MCF 10A (cell line): ENCODE measurements around the gene CELSR1. TPM values are rescaled to one million over a fixed set of nuclear protein-coding genes. Genes with fewer than 3 reads are reported as not detected.

ENCODE experiments used
- BruUV-seq: library from RNA; stranded (reverse); fragments of 400-500 nt; replicated peaks from 2 replicates; lab custom pipeline; 2021; lab: Mats Ljungman, UMichigan
- CTCF ChIA-PET: fragments of 300-600 bp; sonication (Branson Sonifier 250); formaldehyde crosslinking; extraction: SDS; loops from one replicate; lab custom pipeline; 2021; ENCODE audit warnings: antibody characterized with exemption, inconsistent platforms; lab: Yijun Ruan, JAX
- POLR2A ChIA-PET: fragments of 300-600, 350-650 bp; sonication (Branson Sonifier 250); formaldehyde crosslinking; extraction: SDS; loops from one replicate; lab custom pipeline; 2020; ENCODE audit warnings: antibody characterized with exemption, inconsistent platforms; lab: Yijun Ruan, JAX
- DNase-seq: peaks from one replicate; pipeline ENCODE4 v3.0.0-alpha.2; 2018; ENCODE audit not compliant: unreplicated experiment
- H3K27ac Mint-ChIP-seq: one replicate; pipeline ENCODE4 v1.8.0; 2022; ENCODE audit warnings: mild to moderate bottlenecking, low read depth, mixed read lengths; ENCODE audit not compliant: unreplicated experiment
- H3K27me3 Mint-ChIP-seq: one replicate; pipeline ENCODE4 v1.8.0; 2022; ENCODE audit warnings: mixed read lengths; ENCODE audit not compliant: insufficient read depth, unreplicated experiment
- H3K36me3 Mint-ChIP-seq: one replicate; pipeline ENCODE4 v1.8.0; 2022; ENCODE audit warnings: mild to moderate bottlenecking, moderate library complexity, mixed read lengths; ENCODE audit not compliant: insufficient read depth, unreplicated experiment
- H3K4me1 Mint-ChIP-seq: one replicate; pipeline ENCODE4 v1.8.0; 2022; ENCODE audit warnings: mixed read lengths; ENCODE audit not compliant: insufficient read depth, unreplicated experiment
- H3K4me3 Mint-ChIP-seq: one replicate; pipeline ENCODE4 v1.8.0; 2022; ENCODE audit warnings: mild to moderate bottlenecking, moderate library complexity, mixed read lengths; ENCODE audit not compliant: unreplicated experiment
- H3K9me3 Mint-ChIP-seq: one replicate; pipeline ENCODE4 v1.8.0; 2022; ENCODE audit warnings: mixed read lengths; ENCODE audit not compliant: unreplicated experiment
- intact Hi-C: fragments of 100-400 bp; cut with micrococcal nuclease; formaldehyde crosslinking; loops from 2 replicates; pipeline ENCODE4 v1.14.1; 2022
- total RNA-seq: library from RNA; stranded (reverse); gene quantifications from 2 replicates; pipeline ENCODE4 v1.2.3, GENCODE V29; 2022
- TF ChIP-seq, protein P1 (sequence below): fragments of 200-600 bp; IDR thresholded peaks from one replicate; pipeline ENCODE4 v1.8.0; 2022; ENCODE audit warnings: antibody characterized with exemption, mild to moderate bottlenecking; ENCODE audit not compliant: unreplicated experiment

CELSR1 gene
- total RNA-seq, 1 experiment from 2014 or later = 49.1 TPM

DNA sequence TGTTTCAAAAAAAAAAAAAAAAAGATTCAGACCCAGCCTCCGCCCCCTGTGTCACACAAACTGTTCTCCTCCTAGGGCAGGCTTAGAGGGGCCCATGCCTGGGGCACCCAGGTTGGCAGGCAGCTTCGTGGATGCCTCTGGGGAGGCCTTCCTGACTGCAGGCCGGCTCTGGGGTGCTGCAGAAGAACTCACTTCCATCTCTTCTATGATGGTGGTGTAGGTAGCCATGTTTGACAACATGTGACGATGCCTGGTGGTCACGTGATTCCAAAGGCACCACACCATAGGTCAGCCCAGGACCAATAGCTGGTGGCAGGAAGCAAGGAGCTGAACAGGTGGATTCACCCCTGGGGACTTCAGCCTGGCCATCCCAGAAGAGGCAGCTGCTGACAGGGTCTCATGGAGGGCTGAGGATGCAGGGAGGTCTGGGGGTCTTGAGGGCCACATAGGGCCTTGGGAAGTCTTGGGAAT is 24.1 kb upstream of the CELSR1 start:
- no TSS peak for BruUV-seq
- peak; percentile 36 for DNase-seq
- Mint-ChIP-seq H3K4me1 (peaks cover 26% of the 10 kb centered on the region), H3K4me3 (no peak overlapping the region), H3K27me3 (no peaks in the 10 kb centered on the region), H3K27ac (no peak overlapping the region), H3K36me3 (peaks cover 7% of the 10 kb centered on the region), H3K9me3 (peaks cover 7% of the 10 kb centered on the region)
- intact Hi-C loops = loop anchor here (5.0 to 10.0 kb wide), 3 partner anchors 101 to 201 kb away; partner anchors contain the start of genes CERK and TBC1D22A
- ChIA-PET POLR2A (interaction anchor here (0.6 kb wide), 1 partner anchor 225 kb away, joined by 3 read pairs; no protein-coding TSS in a partner anchor), CTCF (interaction anchor here (0.6 to 1.9 kb wide), 2 partner anchors 12 to 193 kb away, joined by 4 to 10 read pairs; no protein-coding TSS in a partner anchor)
- TF ChIP-seq, protein P1, sequence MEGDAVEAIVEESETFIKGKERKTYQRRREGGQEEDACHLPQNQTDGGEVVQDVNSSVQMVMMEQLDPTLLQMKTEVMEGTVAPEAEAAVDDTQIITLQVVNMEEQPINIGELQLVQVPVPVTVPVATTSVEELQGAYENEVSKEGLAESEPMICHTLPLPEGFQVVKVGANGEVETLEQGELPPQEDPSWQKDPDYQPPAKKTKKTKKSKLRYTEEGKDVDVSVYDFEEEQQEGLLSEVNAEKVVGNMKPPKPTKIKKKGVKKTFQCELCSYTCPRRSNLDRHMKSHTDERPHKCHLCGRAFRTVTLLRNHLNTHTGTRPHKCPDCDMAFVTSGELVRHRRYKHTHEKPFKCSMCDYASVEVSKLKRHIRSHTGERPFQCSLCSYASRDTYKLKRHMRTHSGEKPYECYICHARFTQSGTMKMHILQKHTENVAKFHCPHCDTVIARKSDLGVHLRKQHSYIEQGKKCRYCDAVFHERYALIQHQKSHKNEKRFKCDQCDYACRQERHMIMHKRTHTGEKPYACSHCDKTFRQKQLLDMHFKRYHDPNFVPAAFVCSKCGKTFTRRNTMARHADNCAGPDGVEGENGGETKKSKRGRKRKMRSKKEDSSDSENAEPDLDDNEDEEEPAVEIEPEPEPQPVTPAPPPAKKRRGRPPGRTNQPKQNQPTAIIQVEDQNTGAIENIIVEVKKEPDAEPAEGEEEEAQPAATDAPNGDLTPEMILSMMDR = no peak

DNA sequence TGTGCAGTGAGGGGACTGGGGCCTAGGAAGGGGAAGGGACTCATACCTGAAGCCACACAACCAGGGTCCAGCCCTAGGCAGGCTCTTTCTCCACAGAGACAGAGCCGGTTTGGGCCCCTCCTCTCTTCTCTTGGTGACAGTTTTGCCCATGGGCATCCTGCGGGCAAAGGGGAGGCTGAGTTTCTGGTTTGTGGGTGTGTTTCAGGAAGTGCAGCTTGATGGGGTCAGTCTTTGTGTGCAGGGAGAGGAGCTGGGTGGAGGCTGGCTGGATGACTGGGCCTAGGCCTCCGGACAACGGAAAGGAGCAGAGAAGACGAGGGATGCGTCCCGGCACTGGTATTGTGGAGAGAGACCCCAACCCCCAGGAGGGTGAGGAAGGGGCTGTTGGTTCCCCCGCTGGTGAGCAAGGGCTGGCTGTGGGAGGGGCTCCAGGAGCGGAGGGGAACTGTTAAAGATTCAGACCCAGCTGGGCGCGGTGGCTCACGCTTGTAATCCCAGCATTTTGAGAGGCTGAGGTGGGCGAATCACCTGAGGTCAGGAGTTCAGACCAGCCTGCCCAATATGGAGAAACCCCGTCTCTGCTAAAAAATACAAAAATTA is 23.4 kb upstream of the CELSR1 start:
- Mint-ChIP-seq H3K36me3 (peaks cover 7% of the 10 kb centered on the region), H3K9me3 (peaks cover 7% of the 10 kb centered on the region), H3K4me3 (no peak overlapping the region), H3K27me3 (no peaks in the 10 kb centered on the region), H3K4me1 (peaks cover 26% of the 10 kb centered on the region), H3K27ac (no peak overlapping the region)
- BruUV-seq = no TSS peak
- intact Hi-C loops = loop anchor here (5.0 to 10.0 kb wide), 3 partner anchors 102 to 202 kb away; partner anchors contain the start of genes CERK and TBC1D22A
- DNase-seq = no peak
- ChIA-PET POLR2A (no interaction called here), CTCF (interaction anchor here (0.7 to 1.9 kb wide), 2 partner anchors 148 to 193 kb away, joined by 3 to 10 read pairs; no protein-coding TSS in a partner anchor)
- TF ChIP-seq, protein P1 = no peak

DNA sequence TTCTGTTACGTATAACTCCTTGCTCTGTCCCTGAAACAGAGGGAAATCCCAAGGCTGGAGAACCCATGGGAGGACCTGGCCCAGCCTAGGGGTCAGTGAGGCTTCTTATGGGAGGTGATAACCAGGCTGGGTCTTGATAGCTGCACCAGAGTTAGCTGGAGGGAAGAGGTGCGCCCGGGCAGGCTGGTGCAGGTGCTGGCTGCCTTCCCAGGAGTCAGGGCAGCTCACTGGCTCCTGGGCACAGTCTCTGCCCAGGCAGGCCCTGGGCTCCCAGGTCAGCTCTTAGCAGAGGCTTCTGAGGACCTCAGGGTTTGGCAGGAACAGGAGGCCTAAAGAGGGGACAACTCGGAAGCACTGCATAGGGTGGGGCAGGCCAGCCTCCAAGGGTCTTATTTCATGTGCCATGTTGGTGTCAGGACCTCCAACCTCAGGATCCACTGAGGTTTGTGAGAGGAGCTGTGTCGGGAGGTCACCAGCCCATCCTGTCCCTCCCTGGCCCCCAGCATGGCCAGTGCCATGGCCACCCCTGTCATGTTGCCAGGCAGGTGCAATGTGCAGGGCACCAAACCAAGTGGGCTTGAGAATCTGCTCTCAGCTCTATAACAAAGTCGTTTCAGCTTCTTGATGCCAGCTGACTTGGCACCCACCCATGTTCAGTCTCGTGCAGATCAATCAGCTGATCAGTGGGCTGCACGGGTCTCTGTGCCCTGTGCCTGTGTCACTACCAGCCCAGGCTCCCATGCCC is 20.5 kb upstream of the CELSR1 start:
- BruUV-seq = no TSS peak
- H3K4me3 Mint-ChIP-seq = no peak overlapping the region
- TF ChIP-seq, protein P1 = no peak
- CTCF ChIA-PET = interaction anchor here (0.6 to 1.5 kb wide), 11 partner anchors 10 to 1085 kb away, joined by 3 to 11 read pairs (median 4); no protein-coding TSS in a partner anchor
- POLR2A ChIA-PET = interaction anchor here (0.6 to 3.0 kb wide), 7 partner anchors 10 to 277 kb away, joined by 3 to 31 read pairs (median 4); partner anchors contain the start of gene TBC1D22A
- DNase-seq = peak; percentile 73
- H3K36me3 Mint-ChIP-seq = peaks cover 7% of the 10 kb centered on the region
- intact Hi-C loops = no loop called here
- peak overlapping the region; percentile 64 for H3K27ac Mint-ChIP-seq
- H3K9me3 Mint-ChIP-seq = peaks cover 7% of the 10 kb centered on the region
- peaks cover 17% of the 10 kb centered on the region for H3K4me1 Mint-ChIP-seq
- no peaks in the 10 kb centered on the region for H3K27me3 Mint-ChIP-seq
